Cardiac muscle cell (in vitro differentiated cells and primary cell): ENCODE measurements around the gene IQCN. TPM values are rescaled to one million over a fixed set of nuclear protein-coding genes. Genes with fewer than 3 reads are reported as not detected.

Source experiments
- DNase-seq, 2 donors: peaks; one replicate each; pipeline versions ENCODE4 v3.0.0 to v3.0.0-alpha.2; 2010 to 2017; ENCODE audit warnings: low read depth in 1 of 2, low spot score in 1 of 2
- H3K27ac ChIP-seq: fragments of 200-600 bp; sonication (generic); 2 replicates; pipeline ENCODE4 v1.5.1; 2016
- H3K27me3 ChIP-seq: fragments of 200-600 bp; sonication (generic); 2 replicates; pipeline ENCODE4 v1.6.0; 2016; ENCODE audit warnings: control low read depth
- H3K36me3 ChIP-seq: fragments of 200-600 bp; sonication (generic); 2 replicates; pipeline ENCODE4 v1.5.1; 2016; ENCODE audit warnings: control low read depth
- H3K4me1 ChIP-seq: fragments of 200-600 bp; sonication (generic); 2 replicates; pipeline ENCODE4 v1.8.1; 2017; ENCODE audit warnings: low read depth, mild to moderate bottlenecking, mixed run types
- H3K4me3 ChIP-seq: fragments of 200-600 bp; sonication (generic); 2 replicates; pipeline ENCODE4 v1.5.1; 2016; ENCODE audit warnings: mild to moderate bottlenecking
- H3K9me3 ChIP-seq: fragments of 200-600 bp; sonication (generic); 2 replicates; pipeline ENCODE4 v1.5.1; 2017; ENCODE audit warnings: low read depth, mild to moderate bottlenecking, control low read depth
- CTCF ChIP-seq: IDR thresholded peaks from 2 replicates; pipeline ENCODE4 v1.5.1; 2012; ENCODE audit warnings: low read depth, mild to moderate bottlenecking, low read length
- polyA plus RNA-seq: library from polyadenylated mRNA; unstranded; fragments of >200 nt; fragmentation: Nextera tagmentation; extraction: Ambion mirVana; gene quantifications from 2 replicates; pipeline ENCODE4 v1.2.1, GENCODE V29; 2016
- total RNA-seq: library from RNA; depleted of rRNA; stranded (reverse); fragments of >200 nt; gene quantifications from 2 replicates; pipeline ENCODE4 v1.2.3, GENCODE V29; 2016

Gene IQCN
- total and polyA plus RNA-seq, 2 experiments from 2014 or later = 0.38 to 3.2 TPM

- no peak for DNase-seq
- Histone ChIP-seq H3K9me3 (no peaks in the 10 kb centered on the region), H3K4me1 (peaks cover 1% of the 10 kb centered on the region), H3K4me3 (no peak overlapping the region), H3K36me3 (no peaks in the 10 kb centered on the region), H3K27me3 (no peaks in the 10 kb centered on the region), H3K27ac (no peak overlapping the region)
- TF ChIP-seq CTCF = no peak
These were observed 20.8 kb upstream of the IQCN start for GRCh38 chr19:18295034-18295451.

- H3K27ac ChIP-seq = peak overlapping the region; percentile 94
- DNase-seq = no peak
These were observed 20.2 kb upstream of the IQCN start for GRCh38 chr19:18294467-18294864.

GRCh38 chr19:18293642-18294466 lies 19.6 kb upstream of the IQCN start:
- TF ChIP-seq CTCF = no peak
- H3K27me3 ChIP-seq = no peaks in the 10 kb centered on the region
- no peaks in the 10 kb centered on the region for H3K9me3 ChIP-seq
- no peaks in the 10 kb centered on the region for H3K36me3 ChIP-seq
- H3K4me1 ChIP-seq = peaks cover 3% of the 10 kb centered on the region
- DNase-seq = no peak
- H3K4me3 ChIP-seq = no peak overlapping the region
- peak overlapping the region; percentile 94 for H3K27ac ChIP-seq

More at GRCh38 chr19:18294467-18294864, 20.2 kb upstream of the IQCN start:
- no peak overlapping the region for H3K4me3 ChIP-seq
- no peak for TF ChIP-seq CTCF
- H3K4me1 ChIP-seq = peaks cover 3% of the 10 kb centered on the region
- no peaks in the 10 kb centered on the region for H3K36me3 ChIP-seq
- no peaks in the 10 kb centered on the region for H3K27me3 ChIP-seq
- no peaks in the 10 kb centered on the region for H3K9me3 ChIP-seq

- Histone ChIP-seq H3K27ac (peak overlapping the region; percentile 94), H3K4me1 (peaks cover 8% of the 10 kb centered on the region), H3K9me3 (no peaks in the 10 kb centered on the region), H3K27me3 (no peaks in the 10 kb centered on the region), H3K36me3 (no peaks in the 10 kb centered on the region), H3K4me3 (peak overlapping the region; percentile 51)
- peak; percentile 84 to 90 for DNase-seq
- TF ChIP-seq CTCF = no peak
These were observed 18.8 kb upstream of the IQCN start for GRCh38 chr19:18292810-18293641.

- peak overlapping the region; percentile 51 for H3K4me3 ChIP-seq
- no peak for DNase-seq
- no peak for TF ChIP-seq CTCF
- H3K27me3 ChIP-seq = no peaks in the 10 kb centered on the region
- no peaks in the 10 kb centered on the region for H3K9me3 ChIP-seq
- H3K27ac ChIP-seq = peak overlapping the region; percentile 94
- peaks cover 14% of the 10 kb centered on the region for H3K4me1 ChIP-seq
- H3K36me3 ChIP-seq = no peaks in the 10 kb centered on the region
These were observed 18.2 kb upstream of the IQCN start for GRCh38 chr19:18292462-18292809.
